Measurements from ENCODE around the gene SLAMF9. TPM values are rescaled to one million over a fixed set of nuclear protein-coding genes. Genes with fewer than 3 reads are reported as not detected.
A peak's percentile ranks its signal among the peaks of the same experiment; 100 is the strongest.

The SLAMF9 gene
- total RNA-seq, 1 experiment from 2014 or later, result not detected

DNA sequence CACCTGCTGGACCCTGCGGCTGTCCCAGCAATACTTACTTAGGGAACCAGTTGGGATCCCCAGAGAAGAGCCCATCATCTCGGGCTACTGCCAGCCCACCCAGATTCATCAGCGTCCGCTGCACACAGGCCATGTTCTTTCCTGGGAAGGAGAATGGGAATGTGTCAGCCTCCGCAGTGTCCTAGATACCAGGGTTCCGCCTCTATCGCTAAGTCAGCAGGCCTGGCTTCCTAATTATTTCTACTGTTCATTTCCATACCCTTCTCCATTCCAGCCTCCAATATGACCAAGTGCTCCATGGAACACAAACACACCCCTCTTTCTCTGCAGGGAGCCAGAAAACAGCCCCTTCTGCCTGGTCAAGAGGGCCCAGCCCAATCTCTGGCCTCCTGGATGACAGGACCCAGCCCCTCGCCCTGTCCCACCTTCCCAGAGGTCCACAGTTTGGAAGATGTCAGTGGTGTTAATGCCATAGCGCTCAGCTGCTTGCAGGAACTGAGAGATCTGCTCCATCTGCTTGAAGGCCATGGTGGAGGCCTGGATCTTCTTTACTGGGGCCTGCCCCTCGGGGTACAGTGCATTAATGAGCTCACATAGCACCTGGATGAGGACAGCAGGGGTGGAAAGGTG lies 34.7 kb downstream of the SLAMF9 start:
- no peak for DNase-seq (ENCODE audit: low spot score)
- CTCF ChIA-PET, result no interaction called here

DNA sequence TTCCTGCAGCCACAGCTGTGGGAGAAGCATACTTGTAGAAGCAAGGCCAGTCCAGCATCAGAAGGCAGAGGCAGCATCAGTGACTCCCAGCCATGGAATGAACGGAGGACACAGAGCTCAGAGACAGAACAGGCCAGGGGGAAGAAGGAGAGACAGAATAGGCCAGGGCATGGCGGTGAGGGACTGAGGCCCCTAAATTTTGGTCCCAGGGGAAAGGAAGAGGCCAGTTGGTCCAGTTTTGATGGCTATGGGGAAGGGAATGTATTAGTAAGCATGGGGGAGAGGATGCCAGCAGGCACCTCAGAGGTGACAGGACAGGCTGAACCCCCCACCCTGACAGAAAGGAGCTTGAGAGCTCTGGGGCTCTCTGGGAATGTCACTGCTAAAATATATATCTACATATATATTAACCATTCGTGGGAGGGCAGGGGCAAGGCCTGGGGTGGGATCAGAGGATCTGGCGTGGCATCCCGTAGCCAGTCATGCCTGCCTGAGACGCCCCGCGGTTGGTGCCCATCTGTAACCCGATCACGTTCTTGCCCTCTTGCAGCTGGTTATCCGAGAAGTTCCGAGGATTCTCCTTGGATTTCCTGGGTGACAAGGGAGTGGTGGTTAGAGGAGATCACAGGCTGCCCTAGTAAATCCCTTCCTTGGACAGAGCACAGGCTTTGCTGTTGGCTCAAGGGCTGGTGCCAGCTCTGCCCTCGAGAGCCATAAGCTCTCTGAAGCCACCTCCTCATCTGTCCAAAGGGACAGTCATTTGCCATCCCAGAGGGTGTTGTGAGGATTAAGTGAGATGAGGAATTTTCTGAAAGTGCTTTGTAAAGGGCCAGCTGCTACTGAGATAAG lies 35.5 kb downstream of the SLAMF9 start:
- no peak for DNase-seq (ENCODE audit: low spot score)
- POLR2A ChIA-PET (ENCODE audit: low non-redundant PET), result no interaction called here

More for the DNA sequence above, 34.7 kb downstream of the SLAMF9 start:
- no peak for TF ChIP-seq EZH2 (IDR thresholded peaks at IDR 0.05; ENCODE audit: borderline replicate concordance, low read depth, low read length, poor library complexity, severe bottlenecking)
- TF ChIP-seq, protein P1, sequence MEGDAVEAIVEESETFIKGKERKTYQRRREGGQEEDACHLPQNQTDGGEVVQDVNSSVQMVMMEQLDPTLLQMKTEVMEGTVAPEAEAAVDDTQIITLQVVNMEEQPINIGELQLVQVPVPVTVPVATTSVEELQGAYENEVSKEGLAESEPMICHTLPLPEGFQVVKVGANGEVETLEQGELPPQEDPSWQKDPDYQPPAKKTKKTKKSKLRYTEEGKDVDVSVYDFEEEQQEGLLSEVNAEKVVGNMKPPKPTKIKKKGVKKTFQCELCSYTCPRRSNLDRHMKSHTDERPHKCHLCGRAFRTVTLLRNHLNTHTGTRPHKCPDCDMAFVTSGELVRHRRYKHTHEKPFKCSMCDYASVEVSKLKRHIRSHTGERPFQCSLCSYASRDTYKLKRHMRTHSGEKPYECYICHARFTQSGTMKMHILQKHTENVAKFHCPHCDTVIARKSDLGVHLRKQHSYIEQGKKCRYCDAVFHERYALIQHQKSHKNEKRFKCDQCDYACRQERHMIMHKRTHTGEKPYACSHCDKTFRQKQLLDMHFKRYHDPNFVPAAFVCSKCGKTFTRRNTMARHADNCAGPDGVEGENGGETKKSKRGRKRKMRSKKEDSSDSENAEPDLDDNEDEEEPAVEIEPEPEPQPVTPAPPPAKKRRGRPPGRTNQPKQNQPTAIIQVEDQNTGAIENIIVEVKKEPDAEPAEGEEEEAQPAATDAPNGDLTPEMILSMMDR (conservative IDR thresholded peaks at IDR 0.05; ENCODE audit: low read depth, low read length), result no peak
- Histone ChIP-seq H3K9me3 (ENCODE audit: low read depth, low read length, poor library complexity, severe bottlenecking) (no peaks in the 10 kb centered on the region), H3K27me3 (replicated peaks; ENCODE audit: insufficient read depth, low read depth, low read length, poor library complexity) (no peaks in the 10 kb centered on the region), H3K4me1 (ENCODE audit: insufficient read depth, low read length, poor library complexity, severe bottlenecking) (peaks cover 28% of the 10 kb centered on the region), H3K4me3 (ENCODE audit: low read depth, low read length, poor library complexity, severe bottlenecking) (no peak overlapping the region), H3K36me3 (ENCODE audit: insufficient read depth, low read length, poor library complexity, severe bottlenecking) (peaks cover 19% of the 10 kb centered on the region), H3K27ac (ENCODE audit: low read depth, low read length, poor library complexity, severe bottlenecking) (no peak overlapping the region)
- POLR2A ChIA-PET (ENCODE audit: low non-redundant PET), result no interaction called here
- intact Hi-C loops (cut with micrococcal nuclease; ENCODE audit: unreplicated experiment), result no loop called here
- BruUV-seq (replicated peaks), result no TSS peak

DNA sequence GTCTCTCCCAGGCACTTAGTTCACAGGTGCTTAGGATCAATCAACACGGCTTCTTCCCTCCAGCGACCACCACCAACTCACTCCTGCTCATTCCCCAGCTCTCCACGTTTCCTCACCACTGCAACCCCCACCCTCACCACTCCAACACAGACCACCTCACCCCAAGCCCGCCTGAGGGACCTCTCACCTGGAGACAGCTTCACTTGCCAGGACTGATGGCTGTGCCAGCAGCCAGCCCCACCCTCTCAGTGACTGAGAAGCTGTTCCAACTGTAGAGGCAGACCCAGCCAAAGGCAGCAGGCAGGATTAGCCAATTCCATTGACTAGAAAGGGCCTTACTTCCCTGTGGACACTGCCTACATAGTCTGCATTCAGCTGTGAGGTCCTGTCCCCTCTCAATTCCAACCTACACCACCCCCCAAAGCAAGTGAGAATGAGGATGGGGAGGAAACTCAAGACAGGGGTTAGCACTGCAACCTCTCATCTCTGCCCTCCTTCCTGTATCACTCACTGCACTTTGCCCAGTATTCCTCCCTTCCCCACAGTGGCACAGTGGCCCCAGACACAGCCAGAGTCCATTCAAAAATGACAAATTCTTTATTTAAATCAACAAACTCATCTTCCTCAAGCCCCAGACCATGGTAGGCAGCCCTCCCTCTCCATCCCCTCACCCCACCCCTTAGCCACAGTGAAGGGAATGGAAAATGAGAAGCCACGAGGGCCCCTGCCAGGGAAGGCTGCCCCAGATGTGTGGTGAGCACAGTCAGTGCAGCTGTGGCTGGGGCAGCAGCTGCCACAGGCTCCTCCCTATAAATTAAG lies 36.3 kb downstream of the SLAMF9 start:
- Histone ChIP-seq H3K4me1 (ENCODE audit: insufficient read depth, low read length, poor library complexity, severe bottlenecking) (peaks cover 17% of the 10 kb centered on the region), H3K36me3 (ENCODE audit: insufficient read depth, low read length, poor library complexity, severe bottlenecking) (peaks cover 19% of the 10 kb centered on the region), H3K9me3 (ENCODE audit: low read depth, low read length, poor library complexity, severe bottlenecking) (no peaks in the 10 kb centered on the region), H3K27me3 (replicated peaks; ENCODE audit: insufficient read depth, low read depth, low read length, poor library complexity) (no peaks in the 10 kb centered on the region), H3K4me3 (ENCODE audit: low read depth, low read length, poor library complexity, severe bottlenecking) (no peak overlapping the region), H3K27ac (ENCODE audit: low read depth, low read length, poor library complexity, severe bottlenecking) (peak overlapping the region; percentile 23)
- TF ChIP-seq EZH2 (IDR thresholded peaks at IDR 0.05; ENCODE audit: borderline replicate concordance, low read depth, low read length, poor library complexity, severe bottlenecking), result no peak
- TF ChIP-seq, protein P1 (conservative IDR thresholded peaks at IDR 0.05; ENCODE audit: low read depth, low read length), result no peak
- POLR2A ChIA-PET (ENCODE audit: low non-redundant PET), result no interaction called here
- no peak for DNase-seq (ENCODE audit: low spot score)
- intact Hi-C loops (cut with micrococcal nuclease; ENCODE audit: unreplicated experiment), result no loop called here
- BruUV-seq (replicated peaks), result no TSS peak
- CTCF ChIA-PET, result no interaction called here

More for the DNA sequence above, 35.5 kb downstream of the SLAMF9 start:
- H3K9me3 ChIP-seq (ENCODE audit: low read depth, low read length, poor library complexity, severe bottlenecking), result no peaks in the 10 kb centered on the region
- no peaks in the 10 kb centered on the region for H3K27me3 ChIP-seq (replicated peaks; ENCODE audit: insufficient read depth, low read depth, low read length, poor library complexity)
- no peak overlapping the region for H3K27ac ChIP-seq (ENCODE audit: low read depth, low read length, poor library complexity, severe bottlenecking)
- CTCF ChIA-PET, result no interaction called here
- TSS peak; percentile 47 for BruUV-seq (replicated peaks)
- peaks cover 25% of the 10 kb centered on the region for H3K4me1 ChIP-seq (ENCODE audit: insufficient read depth, low read length, poor library complexity, severe bottlenecking)
- peaks cover 19% of the 10 kb centered on the region for H3K36me3 ChIP-seq (ENCODE audit: insufficient read depth, low read length, poor library complexity, severe bottlenecking)
- intact Hi-C loops (cut with micrococcal nuclease; ENCODE audit: unreplicated experiment), result no loop called here
- TF ChIP-seq EZH2 (IDR thresholded peaks at IDR 0.05; ENCODE audit: borderline replicate concordance, low read depth, low read length, poor library complexity, severe bottlenecking), result no peak
- TF ChIP-seq, protein P1 (conservative IDR thresholded peaks at IDR 0.05; ENCODE audit: low read depth, low read length), result no peak
- no peak overlapping the region for H3K4me3 ChIP-seq (ENCODE audit: low read depth, low read length, poor library complexity, severe bottlenecking)
